Hepatocyte (in vitro differentiated cells): ENCODE results near the gene PTGDS. TPM values are rescaled to one million over a fixed set of nuclear protein-coding genes. Genes with fewer than 3 reads are reported as not detected.

ENCODE experiments used
- DNase-seq: peaks from one replicate; pipeline ENCODE4 v3.0.0-alpha.2; 2016; ENCODE audit warnings: low spot score
- H2AFZ ChIP-seq: fragments of 200-600 bp; sonication (generic); 2 replicates; pipeline ENCODE4 v1.6.0; 2016; ENCODE audit warnings: antibody characterized with exemption, mild to moderate bottlenecking
- H3K27ac ChIP-seq: fragments of 200-600 bp; sonication (generic); 2 replicates; pipeline ENCODE4 v1.5.1; 2016; ENCODE audit warnings: mild to moderate bottlenecking
- H3K27me3 ChIP-seq: fragments of 200-600 bp; sonication (generic); 2 replicates; pipeline ENCODE4 v1.6.1; 2016
- H3K36me3 ChIP-seq: fragments of 200-600 bp; sonication (generic); replicated peaks from 2 replicates; pipeline ENCODE4 v1.5.1; 2016; ENCODE audit warnings: low read depth; ENCODE audit not compliant: insufficient read depth
- H3K4me1 ChIP-seq: fragments of 200-600 bp; sonication (generic); 2 replicates; pipeline ENCODE4 v1.5.1; 2016; ENCODE audit warnings: mild to moderate bottlenecking, moderate library complexity; ENCODE audit not compliant: insufficient read depth
- H3K4me2 ChIP-seq: fragments of 200-600 bp; sonication (generic); 2 replicates; pipeline ENCODE4 v1.6.0; 2016
- H3K4me3 ChIP-seq: fragments of 200-600 bp; sonication (generic); 2 replicates; pipeline ENCODE4 v1.5.1; 2016; ENCODE audit warnings: mild to moderate bottlenecking
- H3K79me2 ChIP-seq: fragments of 200-600 bp; sonication (generic); 2 replicates; pipeline ENCODE4 v1.6.0; 2017; ENCODE audit warnings: mild to moderate bottlenecking
- H3K9me2 ChIP-seq: fragments of 200-600 bp; sonication (generic); replicated peaks from 2 replicates; pipeline ENCODE4 v1.6.0; 2017; ENCODE audit warnings: mild to moderate bottlenecking; ENCODE audit not compliant: insufficient read depth
- H3K9me3 ChIP-seq: fragments of 200-600 bp; sonication (generic); 2 replicates; pipeline ENCODE4 v1.5.1; 2016; ENCODE audit warnings: low read depth, mild to moderate bottlenecking
- H4K20me1 ChIP-seq: fragments of 200-600 bp; sonication (generic); 2 replicates; pipeline ENCODE4 v1.6.0; 2016; ENCODE audit warnings: mild to moderate bottlenecking; ENCODE audit not compliant: insufficient read depth, poor library complexity, severe bottlenecking
- EZH2 ChIP-seq: fragments of 200-600 bp; sonication (generic); IDR thresholded peaks from 2 replicates; pipeline ENCODE4 v1.6.1; 2016; ENCODE audit warnings: antibody characterized with exemption, mild to moderate bottlenecking, borderline replicate concordance
- EZH2phosphoT487 ChIP-seq: fragments of 200-600 bp; sonication (generic); IDR thresholded peaks from one replicate; pipeline ENCODE4 v1.6.1; 2018; ENCODE audit warnings: antibody characterized with exemption, mild to moderate bottlenecking, low read depth, moderate library complexity; ENCODE audit not compliant: unreplicated experiment, severe bottlenecking
- WGBS: methylation state at CpG from one replicate; pipeline ENCODE4 v1.1.6; 2016; ENCODE audit warnings: low lambda C conversion rate; ENCODE audit errors: missing lambda C conversion rate; 5-methylcytosine and 5-hydroxymethylcytosine counted together
- polyA plus RNA-seq: library from polyadenylated mRNA; unstranded; fragments of >200 nt; fragmentation: Nextera tagmentation; extraction: Ambion mirVana; gene quantifications from 2 replicates; pipeline ENCODE4 v1.2.1, GENCODE V29; 2016
- total RNA-seq: library from RNA; depleted of rRNA; stranded (reverse); fragments of >200 nt; gene quantifications from 2 replicates; pipeline ENCODE4 v1.2.3, GENCODE V29; 2014
- TF ChIP-seq, protein P1 (sequence below): fragments of 200-600 bp; sonication (generic); IDR thresholded peaks from 2 replicates; pipeline ENCODE4 v1.5.1; 2016; ENCODE audit warnings: antibody characterized with exemption, mild to moderate bottlenecking; ENCODE audit not compliant: poor library complexity

The PTGDS gene
- total and polyA plus RNA-seq, 2 experiments from 2014 or later: 56.0 to 290 TPM

DNA sequence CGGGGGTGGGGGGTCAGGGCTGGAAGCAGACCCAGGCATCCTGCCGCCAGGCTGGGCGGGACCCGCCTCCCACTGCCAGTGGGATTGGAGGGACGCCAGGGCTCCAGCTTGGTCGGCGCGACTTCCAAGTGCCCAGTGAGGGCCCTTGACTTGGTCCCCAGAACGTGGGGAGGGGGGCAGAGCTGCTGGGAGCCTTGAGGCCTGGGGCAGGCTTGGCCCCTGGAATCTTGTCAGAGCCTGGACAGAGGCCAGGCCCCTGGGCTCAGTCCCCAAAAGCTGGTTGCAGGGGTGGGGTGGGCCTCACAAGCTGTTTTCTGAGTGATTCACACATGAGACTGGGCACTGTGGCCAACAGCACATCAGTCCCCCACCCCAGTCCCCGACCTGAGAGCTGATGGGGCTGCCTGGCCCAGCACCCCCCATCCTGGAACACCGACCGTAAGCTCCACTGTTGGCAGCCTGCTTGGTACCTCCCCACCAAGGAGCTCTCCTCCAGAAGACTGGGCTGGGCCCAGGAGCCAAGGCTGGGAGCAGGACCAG, 18.5 kb downstream of the PTGDS start:
- DNase-seq: no peak
- H4K20me1 ChIP-seq: no peaks in the 10 kb centered on the region
- TF ChIP-seq, protein P1, sequence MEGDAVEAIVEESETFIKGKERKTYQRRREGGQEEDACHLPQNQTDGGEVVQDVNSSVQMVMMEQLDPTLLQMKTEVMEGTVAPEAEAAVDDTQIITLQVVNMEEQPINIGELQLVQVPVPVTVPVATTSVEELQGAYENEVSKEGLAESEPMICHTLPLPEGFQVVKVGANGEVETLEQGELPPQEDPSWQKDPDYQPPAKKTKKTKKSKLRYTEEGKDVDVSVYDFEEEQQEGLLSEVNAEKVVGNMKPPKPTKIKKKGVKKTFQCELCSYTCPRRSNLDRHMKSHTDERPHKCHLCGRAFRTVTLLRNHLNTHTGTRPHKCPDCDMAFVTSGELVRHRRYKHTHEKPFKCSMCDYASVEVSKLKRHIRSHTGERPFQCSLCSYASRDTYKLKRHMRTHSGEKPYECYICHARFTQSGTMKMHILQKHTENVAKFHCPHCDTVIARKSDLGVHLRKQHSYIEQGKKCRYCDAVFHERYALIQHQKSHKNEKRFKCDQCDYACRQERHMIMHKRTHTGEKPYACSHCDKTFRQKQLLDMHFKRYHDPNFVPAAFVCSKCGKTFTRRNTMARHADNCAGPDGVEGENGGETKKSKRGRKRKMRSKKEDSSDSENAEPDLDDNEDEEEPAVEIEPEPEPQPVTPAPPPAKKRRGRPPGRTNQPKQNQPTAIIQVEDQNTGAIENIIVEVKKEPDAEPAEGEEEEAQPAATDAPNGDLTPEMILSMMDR: no peak
- TF ChIP-seq EZH2phosphoT487 (no peak), EZH2 (no peak)
- H3K9me3 ChIP-seq: no peaks in the 10 kb centered on the region
- 83% methylated on average over 9 of the region's 12 CpGs for WGBS
- no peak overlapping the region for H3K4me3 ChIP-seq
- peaks cover 7% of the 10 kb centered on the region for H3K79me2 ChIP-seq
- no peaks in the 10 kb centered on the region for H3K36me3 ChIP-seq
- peak overlapping the region; percentile 85 for H3K4me2 ChIP-seq
- H3K27ac ChIP-seq: peak overlapping the region; percentile 35
- H3K4me1 ChIP-seq: peaks cover 17% of the 10 kb centered on the region
- no peaks in the 10 kb centered on the region for H3K27me3 ChIP-seq
- H2AFZ ChIP-seq: no peak overlapping the region
- no peaks in the 10 kb centered on the region for H3K9me2 ChIP-seq

DNA sequence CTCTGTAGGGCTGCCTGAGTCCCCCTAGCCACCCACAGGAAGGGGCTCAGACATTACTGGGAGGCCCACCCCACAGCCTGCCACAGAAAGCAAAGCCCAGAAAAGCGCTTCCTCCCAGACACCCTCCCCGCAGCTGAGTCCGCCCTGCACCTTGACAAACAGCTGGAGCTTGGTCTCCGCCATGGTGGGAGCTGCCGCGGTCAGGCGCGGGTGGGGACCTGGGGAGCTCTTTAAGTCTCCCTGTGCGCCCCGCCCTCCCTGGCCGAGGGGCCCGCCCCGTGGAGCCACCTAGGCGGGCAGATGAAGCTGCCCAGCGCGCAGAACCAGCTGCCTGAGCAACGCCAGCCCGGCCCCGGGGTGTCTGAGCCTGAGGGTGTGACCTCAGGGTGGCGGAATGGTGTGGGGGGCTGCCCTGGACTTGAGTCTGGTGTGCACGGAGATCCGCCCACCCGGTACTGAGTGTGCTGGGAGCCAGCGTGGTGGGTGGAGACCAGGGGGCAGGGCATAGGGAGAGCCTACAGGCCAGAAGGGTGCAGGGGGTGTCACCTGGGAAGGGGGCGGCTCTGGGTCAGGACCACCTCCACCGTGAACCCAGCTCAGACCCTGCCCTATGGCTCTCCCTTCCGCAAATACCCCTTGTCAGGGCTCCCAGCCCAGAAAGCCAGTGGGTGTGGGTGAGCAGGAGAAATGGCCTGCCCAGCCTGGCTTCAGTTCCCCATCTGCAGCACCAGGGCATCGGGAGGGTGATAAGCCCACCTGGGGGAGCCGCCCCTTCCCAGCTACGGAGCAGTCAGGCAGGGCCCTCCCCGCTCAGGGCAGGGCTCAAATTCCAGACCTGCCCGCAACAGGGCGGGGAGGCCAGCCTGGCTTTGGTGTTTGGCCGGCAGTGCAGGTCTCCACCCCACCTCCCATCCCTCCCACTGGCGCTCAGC, 19.3 kb downstream of the PTGDS start, which contains the start of gene CLIC3:
Gene CLIC3 (minus strand): TSS at position 208 of the 932 bp plus-strand sequence. CDS start 25 bp downstream, at position 183.
- WGBS: 16% methylated on average over 35 of the region's 35 CpGs
- Histone ChIP-seq H3K9me2 (no peaks in the 10 kb centered on the region), H3K4me3 (no peak within 1 kb of the TSS), H3K27me3 (no peaks in the 10 kb centered on the region), H4K20me1 (no peaks in the 10 kb centered on the region), H3K4me1 (peaks cover 17% of the 10 kb centered on the region), H3K79me2 (peaks cover 7% of the 10 kb centered on the region), H3K27ac (peak within 1 kb of the TSS; percentile 35), H2AFZ (no peak within 1 kb of the TSS), H3K4me2 (peak within 1 kb of the TSS; percentile 85), H3K36me3 (no peaks in the 10 kb centered on the region), H3K9me3 (no peaks in the 10 kb centered on the region)
- peak; percentile 70 for DNase-seq
- TF ChIP-seq EZH2phosphoT487 (no peak), EZH2 (no peak)
- TF ChIP-seq, protein P1: no peak

DNA sequence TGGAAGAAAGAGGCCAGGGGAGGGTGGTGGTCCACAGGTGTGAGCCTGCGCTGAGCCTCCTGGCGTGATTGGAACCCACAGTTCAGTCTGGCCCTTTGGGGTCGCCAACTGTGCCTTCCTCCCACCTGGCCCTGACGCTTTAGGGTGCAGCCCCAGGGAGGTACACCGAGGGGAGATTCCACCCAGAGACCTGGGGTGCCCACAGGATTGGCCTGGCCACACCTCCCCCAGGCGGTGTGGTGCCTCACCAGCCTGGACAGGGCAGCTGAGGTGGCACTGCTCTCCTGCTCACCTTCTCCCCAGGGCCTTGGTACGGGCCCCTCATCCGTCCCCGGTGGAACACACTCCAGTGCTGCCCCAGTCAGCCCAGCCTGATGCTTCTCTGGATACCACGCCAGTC, 20.1 kb downstream of the PTGDS start:
- H3K27ac ChIP-seq: no peak overlapping the region
- H3K4me1 ChIP-seq: peaks cover 17% of the 10 kb centered on the region
- H2AFZ ChIP-seq: no peak overlapping the region
- no peak overlapping the region for H3K4me3 ChIP-seq
- no peaks in the 10 kb centered on the region for H3K27me3 ChIP-seq
- 87% methylated on average over 10 of the region's 10 CpGs for WGBS
- DNase-seq: no peak
- no peaks in the 10 kb centered on the region for H3K9me3 ChIP-seq
- TF ChIP-seq EZH2phosphoT487 (no peak), EZH2 (no peak)
- TF ChIP-seq, protein P1: no peak
- peak overlapping the region; percentile 85 for H3K4me2 ChIP-seq
- H4K20me1 ChIP-seq: no peaks in the 10 kb centered on the region
- no peaks in the 10 kb centered on the region for H3K9me2 ChIP-seq
- H3K79me2 ChIP-seq: peaks cover 7% of the 10 kb centered on the region
- H3K36me3 ChIP-seq: no peaks in the 10 kb centered on the region
